Measurements from ENCODE around the gene ACTBL2.

The ACTBL2 gene

DNA sequence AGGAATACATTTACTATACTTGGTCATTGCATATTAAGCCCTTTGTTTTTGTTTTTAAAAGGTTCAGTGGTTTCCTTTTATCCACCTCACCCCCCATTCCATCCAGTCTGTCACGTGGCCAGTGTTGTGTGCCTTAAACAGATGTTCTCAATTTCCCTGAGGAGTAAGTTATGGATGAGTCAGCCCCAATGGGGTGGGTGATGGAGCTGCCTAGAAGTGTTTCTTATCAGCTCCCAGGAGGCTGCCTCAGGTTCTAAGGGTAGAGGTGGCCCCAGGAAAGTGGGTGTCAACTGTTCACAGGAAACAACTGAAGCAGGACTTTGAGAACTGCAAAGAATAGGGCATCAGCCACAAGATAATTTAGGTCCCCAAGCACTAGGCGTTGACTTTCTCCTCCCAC lies 41.1 kb downstream of the ACTBL2 start (continued):
- TF ChIP-seq ZNF239 (tag by site-specific recombination; IDR thresholded peaks at IDR 0.05) (no peak), RBAK (tag by site-specific recombination; IDR thresholded peaks at IDR 0.05) (no peak), ZNF777 (tag by site-specific recombination; IDR thresholded peaks at IDR 0.05; ENCODE audit: borderline replicate concordance) (no peak), KLF8 (tag by site-specific recombination; IDR thresholded peaks at IDR 0.05) (peak; percentile 73), ZNF596 (tag by site-specific recombination; IDR thresholded peaks at IDR 0.05) (no peak), ZNF785 (tag by site-specific recombination; IDR thresholded peaks at IDR 0.05) (no peak), ZNF133 (tag by site-specific recombination; IDR thresholded peaks at IDR 0.05) (no peak), ZEB2 (tag by site-specific recombination; IDR thresholded peaks at IDR 0.05) (peak; percentile 37; the same call in 1 of the 2 replicates), ZNF350 (tag by site-specific recombination; IDR thresholded peaks at IDR 0.05) (no peak), ZNF621 (tag by site-specific recombination; IDR thresholded peaks at IDR 0.05) (no peak), ZNF366 (tag by site-specific recombination; conservative IDR thresholded peaks at IDR 0.05) (peak; percentile 79), REPIN1 (tag by site-specific recombination; IDR thresholded peaks at IDR 0.05; ENCODE audit: low read depth) (no peak), ZSCAN16 (tag by site-specific recombination; IDR thresholded peaks at IDR 0.05) (no peak), YY1 (tag by site-specific recombination; IDR thresholded peaks at IDR 0.05) (no peak), ZFP41 (tag by site-specific recombination; IDR thresholded peaks at IDR 0.05; ENCODE audit: borderline replicate concordance) (no peak)
- TF ChIP-seq, protein P1, sequence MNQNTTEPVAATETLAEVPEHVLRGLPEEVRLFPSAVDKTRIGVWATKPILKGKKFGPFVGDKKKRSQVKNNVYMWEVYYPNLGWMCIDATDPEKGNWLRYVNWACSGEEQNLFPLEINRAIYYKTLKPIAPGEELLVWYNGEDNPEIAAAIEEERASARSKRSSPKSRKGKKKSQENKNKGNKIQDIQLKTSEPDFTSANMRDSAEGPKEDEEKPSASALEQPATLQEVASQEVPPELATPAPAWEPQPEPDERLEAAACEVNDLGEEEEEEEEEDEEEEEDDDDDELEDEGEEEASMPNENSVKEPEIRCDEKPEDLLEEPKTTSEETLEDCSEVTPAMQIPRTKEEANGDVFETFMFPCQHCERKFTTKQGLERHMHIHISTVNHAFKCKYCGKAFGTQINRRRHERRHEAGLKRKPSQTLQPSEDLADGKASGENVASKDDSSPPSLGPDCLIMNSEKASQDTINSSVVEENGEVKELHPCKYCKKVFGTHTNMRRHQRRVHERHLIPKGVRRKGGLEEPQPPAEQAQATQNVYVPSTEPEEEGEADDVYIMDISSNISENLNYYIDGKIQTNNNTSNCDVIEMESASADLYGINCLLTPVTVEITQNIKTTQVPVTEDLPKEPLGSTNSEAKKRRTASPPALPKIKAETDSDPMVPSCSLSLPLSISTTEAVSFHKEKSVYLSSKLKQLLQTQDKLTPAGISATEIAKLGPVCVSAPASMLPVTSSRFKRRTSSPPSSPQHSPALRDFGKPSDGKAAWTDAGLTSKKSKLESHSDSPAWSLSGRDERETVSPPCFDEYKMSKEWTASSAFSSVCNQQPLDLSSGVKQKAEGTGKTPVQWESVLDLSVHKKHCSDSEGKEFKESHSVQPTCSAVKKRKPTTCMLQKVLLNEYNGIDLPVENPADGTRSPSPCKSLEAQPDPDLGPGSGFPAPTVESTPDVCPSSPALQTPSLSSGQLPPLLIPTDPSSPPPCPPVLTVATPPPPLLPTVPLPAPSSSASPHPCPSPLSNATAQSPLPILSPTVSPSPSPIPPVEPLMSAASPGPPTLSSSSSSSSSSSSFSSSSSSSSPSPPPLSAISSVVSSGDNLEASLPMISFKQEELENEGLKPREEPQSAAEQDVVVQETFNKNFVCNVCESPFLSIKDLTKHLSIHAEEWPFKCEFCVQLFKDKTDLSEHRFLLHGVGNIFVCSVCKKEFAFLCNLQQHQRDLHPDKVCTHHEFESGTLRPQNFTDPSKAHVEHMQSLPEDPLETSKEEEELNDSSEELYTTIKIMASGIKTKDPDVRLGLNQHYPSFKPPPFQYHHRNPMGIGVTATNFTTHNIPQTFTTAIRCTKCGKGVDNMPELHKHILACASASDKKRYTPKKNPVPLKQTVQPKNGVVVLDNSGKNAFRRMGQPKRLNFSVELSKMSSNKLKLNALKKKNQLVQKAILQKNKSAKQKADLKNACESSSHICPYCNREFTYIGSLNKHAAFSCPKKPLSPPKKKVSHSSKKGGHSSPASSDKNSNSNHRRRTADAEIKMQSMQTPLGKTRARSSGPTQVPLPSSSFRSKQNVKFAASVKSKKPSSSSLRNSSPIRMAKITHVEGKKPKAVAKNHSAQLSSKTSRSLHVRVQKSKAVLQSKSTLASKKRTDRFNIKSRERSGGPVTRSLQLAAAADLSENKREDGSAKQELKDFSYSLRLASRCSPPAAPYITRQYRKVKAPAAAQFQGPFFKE (tag by site-specific recombination; IDR thresholded peaks at IDR 0.05; ENCODE audit: borderline replicate concordance), result no peak
- TF ChIP-seq, protein P2, sequence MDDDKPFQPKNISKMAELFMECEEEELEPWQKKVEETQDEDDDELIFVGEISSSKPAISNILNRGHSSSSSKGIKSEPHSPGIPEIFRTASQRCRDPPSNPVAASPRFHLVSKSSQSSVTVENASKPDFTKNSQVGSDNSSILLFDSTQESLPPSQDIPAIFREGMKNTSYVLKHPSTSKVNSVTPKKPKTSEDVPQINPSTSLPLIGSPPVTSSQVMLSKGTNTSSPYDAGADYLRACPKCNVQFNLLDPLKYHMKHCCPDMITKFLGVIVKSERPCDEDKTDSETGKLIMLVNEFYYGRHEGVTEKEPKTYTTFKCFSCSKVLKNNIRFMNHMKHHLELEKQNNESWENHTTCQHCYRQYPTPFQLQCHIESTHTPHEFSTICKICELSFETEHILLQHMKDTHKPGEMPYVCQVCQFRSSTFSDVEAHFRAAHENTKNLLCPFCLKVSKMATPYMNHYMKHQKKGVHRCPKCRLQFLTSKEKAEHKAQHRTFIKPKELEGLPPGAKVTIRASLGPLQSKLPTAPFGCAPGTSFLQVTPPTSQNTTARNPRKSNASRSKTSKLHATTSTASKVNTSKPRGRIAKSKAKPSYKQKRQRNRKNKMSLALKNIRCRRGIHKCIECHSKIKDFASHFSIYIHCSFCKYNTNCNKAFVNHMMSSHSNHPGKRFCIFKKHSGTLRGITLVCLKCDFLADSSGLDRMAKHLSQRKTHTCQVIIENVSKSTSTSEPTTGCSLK (tag by site-specific recombination; IDR thresholded peaks at IDR 0.05), result no peak
- TF ChIP-seq, protein P3, sequence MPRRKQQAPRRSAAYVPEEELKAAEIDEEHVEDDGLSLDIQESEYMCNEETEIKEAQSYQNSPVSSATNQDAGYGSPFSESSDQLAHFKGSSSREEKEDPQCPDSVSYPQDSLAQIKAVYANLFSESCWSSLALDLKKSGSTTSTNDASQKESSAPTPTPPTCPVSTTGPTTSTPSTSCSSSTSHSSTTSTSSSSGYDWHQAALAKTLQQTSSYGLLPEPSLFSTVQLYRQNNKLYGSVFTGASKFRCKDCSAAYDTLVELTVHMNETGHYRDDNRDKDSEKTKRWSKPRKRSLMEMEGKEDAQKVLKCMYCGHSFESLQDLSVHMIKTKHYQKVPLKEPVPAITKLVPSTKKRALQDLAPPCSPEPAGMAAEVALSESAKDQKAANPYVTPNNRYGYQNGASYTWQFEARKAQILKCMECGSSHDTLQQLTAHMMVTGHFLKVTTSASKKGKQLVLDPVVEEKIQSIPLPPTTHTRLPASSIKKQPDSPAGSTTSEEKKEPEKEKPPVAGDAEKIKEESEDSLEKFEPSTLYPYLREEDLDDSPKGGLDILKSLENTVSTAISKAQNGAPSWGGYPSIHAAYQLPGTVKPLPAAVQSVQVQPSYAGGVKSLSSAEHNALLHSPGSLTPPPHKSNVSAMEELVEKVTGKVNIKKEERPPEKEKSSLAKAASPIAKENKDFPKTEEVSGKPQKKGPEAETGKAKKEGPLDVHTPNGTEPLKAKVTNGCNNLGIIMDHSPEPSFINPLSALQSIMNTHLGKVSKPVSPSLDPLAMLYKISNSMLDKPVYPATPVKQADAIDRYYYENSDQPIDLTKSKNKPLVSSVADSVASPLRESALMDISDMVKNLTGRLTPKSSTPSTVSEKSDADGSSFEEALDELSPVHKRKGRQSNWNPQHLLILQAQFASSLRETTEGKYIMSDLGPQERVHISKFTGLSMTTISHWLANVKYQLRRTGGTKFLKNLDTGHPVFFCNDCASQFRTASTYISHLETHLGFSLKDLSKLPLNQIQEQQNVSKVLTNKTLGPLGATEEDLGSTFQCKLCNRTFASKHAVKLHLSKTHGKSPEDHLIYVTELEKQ (tag by site-specific recombination; IDR thresholded peaks at IDR 0.05; ENCODE audit: borderline replicate concordance), result peak; percentile 52; the same call in 1 of the 2 replicates
- TF ChIP-seq, protein P4, sequence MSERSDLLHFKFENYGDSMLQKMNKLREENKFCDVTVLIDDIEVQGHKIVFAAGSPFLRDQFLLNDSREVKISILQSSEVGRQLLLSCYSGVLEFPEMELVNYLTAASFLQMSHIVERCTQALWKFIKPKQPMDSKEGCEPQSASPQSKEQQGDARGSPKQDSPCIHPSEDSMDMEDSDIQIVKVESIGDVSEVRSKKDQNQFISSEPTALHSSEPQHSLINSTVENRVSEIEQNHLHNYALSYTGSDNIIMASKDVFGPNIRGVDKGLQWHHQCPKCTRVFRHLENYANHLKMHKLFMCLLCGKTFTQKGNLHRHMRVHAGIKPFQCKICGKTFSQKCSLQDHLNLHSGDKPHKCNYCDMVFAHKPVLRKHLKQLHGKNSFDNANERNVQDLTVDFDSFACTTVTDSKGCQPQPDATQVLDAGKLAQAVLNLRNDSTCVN (tag by site-specific recombination; optimal IDR thresholded peaks at IDR 0.05), result no peak
- TF ChIP-seq, protein P5, sequence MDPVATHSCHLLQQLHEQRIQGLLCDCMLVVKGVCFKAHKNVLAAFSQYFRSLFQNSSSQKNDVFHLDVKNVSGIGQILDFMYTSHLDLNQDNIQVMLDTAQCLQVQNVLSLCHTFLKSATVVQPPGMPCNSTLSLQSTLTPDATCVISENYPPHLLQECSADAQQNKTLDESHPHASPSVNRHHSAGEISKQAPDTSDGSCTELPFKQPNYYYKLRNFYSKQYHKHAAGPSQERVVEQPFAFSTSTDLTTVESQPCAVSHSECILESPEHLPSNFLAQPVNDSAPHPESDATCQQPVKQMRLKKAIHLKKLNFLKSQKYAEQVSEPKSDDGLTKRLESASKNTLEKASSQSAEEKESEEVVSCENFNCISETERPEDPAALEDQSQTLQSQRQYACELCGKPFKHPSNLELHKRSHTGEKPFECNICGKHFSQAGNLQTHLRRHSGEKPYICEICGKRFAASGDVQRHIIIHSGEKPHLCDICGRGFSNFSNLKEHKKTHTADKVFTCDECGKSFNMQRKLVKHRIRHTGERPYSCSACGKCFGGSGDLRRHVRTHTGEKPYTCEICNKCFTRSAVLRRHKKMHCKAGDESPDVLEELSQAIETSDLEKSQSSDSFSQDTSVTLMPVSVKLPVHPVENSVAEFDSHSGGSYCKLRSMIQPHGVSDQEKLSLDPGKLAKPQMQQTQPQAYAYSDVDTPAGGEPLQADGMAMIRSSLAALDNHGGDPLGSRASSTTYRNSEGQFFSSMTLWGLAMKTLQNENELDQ (tag by site-specific recombination; IDR thresholded peaks at IDR 0.05; ENCODE audit: low read depth), result no peak
- TF ChIP-seq, protein P6, sequence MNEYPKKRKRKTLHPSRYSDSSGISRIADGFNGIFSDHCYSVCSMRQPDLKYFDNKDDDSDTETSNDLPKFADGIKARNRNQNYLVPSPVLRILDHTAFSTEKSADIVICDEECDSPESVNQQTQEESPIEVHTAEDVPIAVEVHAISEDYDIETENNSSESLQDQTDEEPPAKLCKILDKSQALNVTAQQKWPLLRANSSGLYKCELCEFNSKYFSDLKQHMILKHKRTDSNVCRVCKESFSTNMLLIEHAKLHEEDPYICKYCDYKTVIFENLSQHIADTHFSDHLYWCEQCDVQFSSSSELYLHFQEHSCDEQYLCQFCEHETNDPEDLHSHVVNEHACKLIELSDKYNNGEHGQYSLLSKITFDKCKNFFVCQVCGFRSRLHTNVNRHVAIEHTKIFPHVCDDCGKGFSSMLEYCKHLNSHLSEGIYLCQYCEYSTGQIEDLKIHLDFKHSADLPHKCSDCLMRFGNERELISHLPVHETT (tag by site-specific recombination; IDR thresholded peaks at IDR 0.05), result peak; percentile 82
- TF ChIP-seq, protein P7, sequence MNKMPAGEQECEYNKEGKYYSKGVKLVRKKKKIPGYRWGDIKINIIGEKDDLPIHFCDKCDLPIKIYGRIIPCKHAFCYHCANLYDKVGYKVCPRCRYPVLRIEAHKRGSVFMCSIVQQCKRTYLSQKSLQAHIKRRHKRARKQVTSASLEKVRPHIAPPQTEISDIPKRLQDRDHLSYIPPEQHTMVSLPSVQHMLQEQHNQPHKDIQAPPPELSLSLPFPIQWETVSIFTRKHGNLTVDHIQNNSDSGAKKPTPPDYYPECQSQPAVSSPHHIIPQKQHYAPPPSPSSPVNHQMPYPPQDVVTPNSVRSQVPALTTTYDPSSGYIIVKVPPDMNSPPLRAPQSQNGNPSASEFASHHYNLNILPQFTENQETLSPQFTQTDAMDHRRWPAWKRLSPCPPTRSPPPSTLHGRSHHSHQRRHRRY (tag by site-specific recombination; IDR thresholded peaks at IDR 0.05), result no peak

Data from HEK293 (cell line).